CD4-positive, alpha-beta T cell treated with Interleukin-4 for 4 hours (primary cell): ENCODE data around the gene MRPL50.

Experiments
- DNase-seq: peaks from one replicate; pipeline ENCODE4 v3.0.0-alpha.2; 2020

Gene MRPL50

DNA sequence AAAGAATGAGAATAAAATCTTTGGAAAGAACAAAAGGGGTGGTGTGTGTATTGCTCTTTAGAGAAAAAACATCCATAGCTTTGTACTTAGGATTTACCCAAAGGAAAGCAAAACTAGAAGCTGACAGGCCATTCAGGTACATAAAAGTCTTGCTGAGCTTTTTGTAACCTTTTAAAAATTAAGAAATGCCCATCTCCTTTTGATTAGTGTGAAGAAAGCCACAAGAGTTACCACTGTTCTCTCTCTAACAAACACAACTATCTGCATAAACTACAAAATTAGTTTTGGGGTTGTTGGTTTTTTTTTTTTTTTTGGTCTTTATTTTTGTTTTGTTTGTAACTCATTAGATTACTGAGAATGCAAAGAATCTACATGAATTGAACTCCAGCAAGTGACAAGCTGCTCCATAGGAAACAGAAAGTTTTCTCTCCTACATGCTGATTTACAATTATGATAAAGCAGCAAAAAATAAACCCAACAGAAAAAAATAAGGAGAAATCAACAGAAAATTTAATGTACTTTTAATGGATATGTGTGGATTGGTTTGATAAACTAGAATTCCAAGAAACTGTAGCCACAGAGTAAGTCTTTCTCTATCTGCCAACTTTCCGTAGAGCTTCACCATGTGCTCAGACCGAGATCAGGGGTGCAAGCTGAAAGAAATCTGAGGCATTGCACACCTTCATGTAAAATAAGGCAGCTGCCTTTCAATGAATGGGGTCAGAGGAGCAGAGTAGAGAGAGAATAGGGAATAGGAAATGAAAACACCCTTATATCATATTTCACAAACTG is 25.9 kb downstream of the MRPL50 start:
- no peak for DNase-seq

DNA sequence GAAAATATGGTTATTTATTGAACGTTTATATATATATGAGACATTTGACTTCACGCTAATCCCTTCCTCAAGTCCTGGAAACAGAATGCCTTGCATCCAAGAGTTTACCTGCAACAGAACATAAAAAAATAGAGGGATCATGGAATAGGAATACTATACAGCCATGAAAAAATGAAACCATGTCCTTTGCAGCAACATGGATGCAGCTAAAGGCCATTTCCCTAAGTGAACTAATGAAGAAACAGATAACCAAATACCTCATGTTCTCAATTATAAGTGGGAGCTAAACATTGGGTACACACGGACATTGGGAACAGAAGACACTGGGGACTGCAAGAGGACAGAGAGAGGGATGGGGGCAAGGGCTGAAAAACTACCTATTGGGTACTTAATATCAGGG is 26.6 kb downstream of the MRPL50 start:
- DNase-seq: no peak

- no peak for DNase-seq
These were observed 28.4 kb downstream of the MRPL50 start for GRCh38 chr9:101369884-101370531.

DNA sequence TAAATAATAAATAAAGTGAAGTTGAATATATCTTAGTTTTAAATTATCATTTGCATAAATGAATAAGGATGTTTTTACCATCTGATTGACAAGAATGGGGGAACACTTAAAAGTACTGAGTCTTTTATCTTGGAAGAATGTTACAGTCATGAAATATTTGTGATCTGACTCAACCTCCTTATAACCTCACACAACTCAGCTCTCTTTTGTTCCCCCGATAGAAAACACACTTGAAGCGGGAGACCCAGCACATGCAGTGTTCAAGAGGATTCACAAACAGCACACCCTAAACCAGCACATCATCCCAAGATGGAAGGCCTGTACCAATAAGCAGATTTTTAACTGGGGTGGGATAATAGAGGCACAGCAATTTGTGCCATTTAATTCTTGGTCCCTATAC is 29.1 kb downstream of the MRPL50 start:
- no peak for DNase-seq

DNA sequence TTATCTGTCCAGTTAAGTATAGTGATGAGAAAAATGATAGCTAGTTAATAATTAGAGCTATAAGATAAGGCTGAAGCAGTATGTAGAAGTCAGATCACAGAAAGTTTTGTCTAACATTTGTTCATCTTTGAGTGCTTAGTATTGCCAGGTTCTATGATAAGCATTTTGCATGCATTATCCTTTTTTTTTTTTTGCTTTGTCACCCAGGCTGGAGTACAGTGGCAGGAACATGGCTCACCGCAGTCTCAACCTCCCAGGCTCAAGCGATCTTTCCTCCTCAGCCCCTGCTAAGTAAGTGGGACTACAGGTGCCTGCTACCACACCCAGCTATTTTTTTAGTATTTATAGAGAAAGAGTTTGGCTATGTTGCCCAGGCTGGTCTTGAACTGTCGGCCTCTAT is 31.1 kb downstream of the MRPL50 start:
- no peak for DNase-seq

- DNase-seq: no peak
These were observed 32.2 kb downstream of the MRPL50 start for GRCh38 chr9:101366038-101366756.

DNA sequence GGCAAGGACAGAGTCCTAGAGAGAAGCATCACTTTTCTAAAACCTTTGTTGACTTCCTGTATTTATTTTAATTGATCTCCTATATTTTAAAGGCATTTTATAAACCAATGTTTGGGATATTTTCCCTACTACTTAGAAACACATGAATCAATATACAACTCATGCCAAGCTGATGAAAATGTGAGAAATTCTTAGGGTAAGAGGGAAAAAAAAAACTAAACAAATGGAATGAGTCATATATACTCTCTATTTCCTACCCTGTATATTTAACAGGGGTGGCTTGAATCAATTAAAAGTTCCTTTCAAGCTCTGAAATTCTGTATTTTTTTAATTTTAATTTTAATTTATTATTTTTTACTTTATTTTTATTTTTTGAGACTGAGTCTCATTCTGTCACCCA is 33.2 kb downstream of the MRPL50 start:
- DNase-seq: no peak

DNA sequence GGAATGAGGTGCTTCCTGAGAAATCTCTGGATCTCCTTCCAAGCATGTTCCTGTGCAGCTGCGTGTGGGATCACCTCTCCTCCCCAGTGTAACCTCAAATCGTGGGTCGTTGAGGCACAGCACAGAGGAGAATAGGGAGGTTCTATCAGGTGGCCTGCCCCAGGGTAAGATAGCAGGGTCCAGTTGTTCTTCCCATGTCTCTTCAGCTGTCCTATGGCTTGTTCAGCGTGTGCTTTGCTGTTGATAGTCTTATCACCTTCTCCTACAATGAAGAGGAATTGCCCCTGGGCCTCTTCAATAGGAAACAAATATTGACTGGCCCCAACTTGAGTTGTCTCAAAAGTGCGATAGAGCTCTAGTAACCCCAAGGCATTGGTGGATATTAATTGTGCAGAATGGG is 36.0 kb downstream of the MRPL50 start:
- DNase-seq: no peak

- no peak for DNase-seq
These were observed 37.8 kb downstream of the MRPL50 start for GRCh38 chr9:101360647-101361046.

- no peak for DNase-seq
These were observed 38.7 kb downstream of the MRPL50 start for GRCh38 chr9:101359679-101360078.

- no peak for DNase-seq
These were observed 41.8 kb downstream of the MRPL50 start for GRCh38 chr9:101356619-101357018.

DNA sequence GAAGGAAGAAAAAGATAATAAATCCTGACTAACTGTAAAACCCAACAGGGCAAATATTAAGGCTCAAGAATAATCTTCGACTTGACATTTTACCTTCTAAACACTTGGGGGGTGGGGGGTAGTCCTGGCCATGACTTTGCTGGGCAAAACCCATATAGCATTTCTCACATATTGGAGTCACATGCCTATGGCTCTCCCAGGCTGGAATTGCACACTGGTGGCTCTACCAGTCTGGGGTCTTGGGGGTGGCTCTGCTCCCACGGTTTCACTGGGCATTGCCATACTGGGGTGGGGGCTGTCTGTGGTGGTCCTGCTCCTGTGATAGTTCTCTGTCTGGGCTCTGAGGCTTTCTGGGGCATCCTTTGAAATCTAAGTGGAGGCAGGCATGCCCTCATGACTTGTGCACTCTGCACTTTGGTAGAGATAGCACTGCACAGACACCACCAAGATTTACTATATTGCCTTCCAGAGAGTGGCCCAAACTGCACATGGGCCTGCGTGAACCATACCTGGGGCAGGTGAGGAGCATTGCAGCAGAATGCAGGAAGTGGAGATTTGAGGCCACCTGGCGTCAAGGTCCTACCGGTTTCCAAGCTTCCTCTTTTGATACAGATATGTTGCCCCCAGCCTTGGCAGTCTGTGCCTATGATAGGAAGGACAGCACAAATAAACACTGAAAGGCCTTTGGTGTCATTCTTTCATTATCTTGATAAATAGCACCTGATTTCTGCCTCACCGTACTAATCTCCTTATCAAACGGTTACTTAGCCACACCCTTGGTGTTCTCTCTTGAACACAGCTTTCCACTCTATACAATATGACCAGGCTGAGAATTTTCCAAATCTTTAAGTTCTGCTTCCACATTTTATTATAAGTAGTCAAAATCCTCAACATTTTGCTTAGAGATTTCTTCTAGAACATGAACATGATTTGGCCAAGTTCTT is 43.4 kb downstream of the MRPL50 start:
- no peak for DNase-seq

DNA sequence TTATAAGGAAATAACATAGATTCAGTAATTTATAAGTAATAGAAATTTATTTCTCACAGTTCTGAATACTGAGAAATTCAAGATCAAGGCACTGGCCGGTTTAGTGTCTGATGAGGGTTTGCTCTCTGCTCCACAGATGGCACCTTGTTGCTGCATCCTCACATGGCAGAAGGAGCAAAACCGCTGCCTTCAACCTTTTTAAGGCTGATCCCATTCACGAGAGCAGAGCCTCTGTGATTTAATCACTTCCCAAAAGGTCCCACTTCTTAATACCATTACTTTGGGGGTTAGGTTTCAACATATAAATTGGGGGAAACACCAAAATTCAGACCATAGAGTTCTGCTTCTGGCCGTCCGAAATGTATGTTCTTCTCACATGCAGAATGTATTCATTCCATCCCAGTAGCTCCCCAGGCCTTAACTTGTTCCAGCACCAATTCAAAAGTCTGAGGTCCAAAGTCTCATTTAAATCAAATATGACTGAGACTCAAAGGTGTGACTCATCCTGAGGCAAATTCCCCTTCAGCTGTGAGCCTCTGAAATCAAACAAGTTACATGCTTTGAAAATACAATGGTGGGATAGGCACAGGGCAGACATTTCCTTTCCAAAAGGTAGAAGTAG is 44.2 kb downstream of the MRPL50 start:
- no peak for DNase-seq

DNA sequence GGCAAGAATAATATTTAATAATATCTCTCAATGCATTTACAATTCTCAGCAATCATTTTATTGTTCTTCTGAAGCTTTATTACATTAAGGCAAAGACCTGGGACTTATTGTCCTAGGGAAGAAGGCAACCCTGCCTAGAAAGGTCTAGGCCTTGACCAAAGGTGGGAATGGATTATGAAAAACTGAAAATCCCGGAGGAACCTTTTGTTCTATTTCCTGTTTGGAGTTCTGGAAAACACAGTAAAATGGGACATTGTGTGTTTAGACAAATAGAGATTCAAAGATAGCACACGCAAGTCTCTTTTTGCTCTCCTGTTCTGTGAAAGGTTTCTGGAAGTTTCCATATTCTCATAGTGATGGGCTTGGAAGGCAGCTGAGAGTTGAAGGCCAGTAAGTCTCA is 44.7 kb downstream of the MRPL50 start:
- no peak for DNase-seq

GRCh38 chr9:101352892-101353463 is 45.4 kb downstream of the MRPL50 start:
- DNase-seq: no peak

- DNase-seq: no peak
These were observed 48.1 kb downstream of the MRPL50 start for GRCh38 chr9:101350285-101350684.

GRCh38 chr9:101342595-101342994 is 55.8 kb downstream of the MRPL50 start:
- DNase-seq: no peak

- no peak for DNase-seq
These were observed 56.5 kb downstream of the MRPL50 start for GRCh38 chr9:101341958-101342357.
